PC-3 (cell line): ENCODE results near the gene TMEM196.

Experiments
- EZH2 ChIP-seq: fragments of 300-600 bp; sonication (generic); IDR thresholded peaks from one replicate; pipeline ENCODE4 v1.6.1; 2017; ENCODE audit warnings: antibody characterized with exemption, mild to moderate bottlenecking, low read length; ENCODE audit not compliant: unreplicated experiment
- TF ChIP-seq, protein P1 (sequence below): fragments of 300-600 bp; sonication (generic); conservative IDR thresholded peaks from 2 replicates; pipeline ENCODE4 v1.5.1; 2017; ENCODE audit warnings: antibody characterized with exemption, low read depth, mild to moderate bottlenecking, low read length

DNA sequence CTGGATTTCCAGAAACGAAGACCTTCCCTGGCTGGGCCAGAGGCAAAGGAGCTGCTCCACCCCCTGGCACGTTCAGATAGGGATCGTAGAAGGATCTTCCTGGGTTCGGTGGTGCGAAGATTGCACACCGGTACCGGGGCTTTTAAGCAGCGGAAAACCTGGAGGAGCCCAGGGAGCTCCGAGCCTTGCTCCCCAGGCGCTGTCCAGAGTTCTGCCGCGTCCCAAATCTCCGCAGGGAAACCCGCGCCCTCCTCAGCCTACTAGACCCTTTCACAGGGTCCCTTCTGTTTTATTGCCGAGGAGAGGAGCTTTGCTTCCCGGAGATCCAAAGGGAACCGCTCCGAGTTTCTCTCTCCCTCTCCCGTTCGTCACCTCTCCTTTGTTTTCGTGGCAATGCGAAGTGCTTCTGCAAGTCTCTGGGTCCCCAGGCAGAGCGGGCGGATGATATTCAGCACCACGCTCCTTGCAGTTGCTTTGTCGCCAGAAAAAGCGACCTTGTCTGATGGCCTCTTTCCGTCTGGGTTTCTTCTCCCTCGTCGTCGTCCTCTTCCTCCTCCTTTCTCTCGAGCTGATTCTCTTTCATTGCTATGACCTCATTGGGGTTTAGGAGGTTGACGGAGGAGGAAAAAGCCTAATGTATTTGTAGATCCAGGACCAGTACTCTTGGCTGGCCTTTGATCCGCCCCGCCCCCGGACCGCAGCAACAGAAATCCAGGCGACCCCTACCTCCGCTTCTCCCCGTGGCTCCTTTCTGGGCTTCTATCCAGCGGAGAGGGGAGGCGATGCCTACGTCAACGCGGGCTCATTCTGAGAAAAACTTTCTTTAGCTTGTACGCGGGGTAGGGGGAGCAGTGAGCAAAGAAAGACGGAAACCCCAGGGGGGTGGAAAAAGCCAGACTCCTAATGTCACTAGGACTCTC, at the start of gene TMEM196:
- TF ChIP-seq, protein P1, sequence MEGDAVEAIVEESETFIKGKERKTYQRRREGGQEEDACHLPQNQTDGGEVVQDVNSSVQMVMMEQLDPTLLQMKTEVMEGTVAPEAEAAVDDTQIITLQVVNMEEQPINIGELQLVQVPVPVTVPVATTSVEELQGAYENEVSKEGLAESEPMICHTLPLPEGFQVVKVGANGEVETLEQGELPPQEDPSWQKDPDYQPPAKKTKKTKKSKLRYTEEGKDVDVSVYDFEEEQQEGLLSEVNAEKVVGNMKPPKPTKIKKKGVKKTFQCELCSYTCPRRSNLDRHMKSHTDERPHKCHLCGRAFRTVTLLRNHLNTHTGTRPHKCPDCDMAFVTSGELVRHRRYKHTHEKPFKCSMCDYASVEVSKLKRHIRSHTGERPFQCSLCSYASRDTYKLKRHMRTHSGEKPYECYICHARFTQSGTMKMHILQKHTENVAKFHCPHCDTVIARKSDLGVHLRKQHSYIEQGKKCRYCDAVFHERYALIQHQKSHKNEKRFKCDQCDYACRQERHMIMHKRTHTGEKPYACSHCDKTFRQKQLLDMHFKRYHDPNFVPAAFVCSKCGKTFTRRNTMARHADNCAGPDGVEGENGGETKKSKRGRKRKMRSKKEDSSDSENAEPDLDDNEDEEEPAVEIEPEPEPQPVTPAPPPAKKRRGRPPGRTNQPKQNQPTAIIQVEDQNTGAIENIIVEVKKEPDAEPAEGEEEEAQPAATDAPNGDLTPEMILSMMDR: no peak
- TF ChIP-seq EZH2: no peak
